HepG2 (cell line): ENCODE measurements around the gene EXOSC9. TPM values are rescaled to one million over a fixed set of nuclear protein-coding genes. Genes with fewer than 3 reads are reported as not detected.

Source experiments
- HIVEP1 ChIP-seq: sonication (generic); formaldehyde crosslinking; IDR thresholded peaks from 2 replicates; pipeline ENCODE4 v1.4.0; 2020; ENCODE audit warnings: mild to moderate bottlenecking, missing genetic modification reagents
- KAT7 ChIP-seq: IDR thresholded peaks from 2 replicates; pipeline ENCODE4 v1.6.1; 2018; ENCODE audit warnings: borderline replicate concordance, missing compliant biosample characterization
- TAF15 ChIP-seq: fragments of 200-400 bp; formaldehyde crosslinking; IDR thresholded peaks from one replicate; pipeline ENCODE4 v1.6.1; 2018; ENCODE audit warnings: mild to moderate bottlenecking, low read depth, low read length; ENCODE audit not compliant: poor library complexity, severe bottlenecking
- TEAD3 ChIP-seq: optimal IDR thresholded peaks from 2 replicates; pipeline ENCODE3; 2016; ENCODE audit warnings: borderline replicate concordance
- ZNF382 ChIP-seq: sonication (generic); formaldehyde crosslinking; IDR thresholded peaks from 2 replicates; pipeline ENCODE4 v1.5.0; 2020; ENCODE audit warnings: missing genetic modification reagents, mild to moderate bottlenecking, borderline replicate concordance
- ZNF501 ChIP-seq: sonication (generic); formaldehyde crosslinking; IDR thresholded peaks from 2 replicates; pipeline ENCODE4 v1.5.1; 2020; ENCODE audit warnings: mild to moderate bottlenecking, moderate library complexity, missing genetic modification reagents
- ZNF550 ChIP-seq: sonication (generic); formaldehyde crosslinking; IDR thresholded peaks from 2 replicates; pipeline ENCODE4 v1.4.0; 2020; ENCODE audit warnings: mild to moderate bottlenecking, missing genetic modification reagents, borderline replicate concordance
- ZNF556 ChIP-seq: sonication (generic); formaldehyde crosslinking; IDR thresholded peaks from 2 replicates; pipeline ENCODE4 v1.4.0; 2020; ENCODE audit warnings: mild to moderate bottlenecking, missing genetic modification reagents, borderline replicate concordance
- ZNF569 ChIP-seq: sonication (generic); formaldehyde crosslinking; IDR thresholded peaks from 2 replicates; pipeline ENCODE4 v1.5.0; 2020; ENCODE audit warnings: mild to moderate bottlenecking, missing genetic modification reagents, moderate library complexity, borderline replicate concordance
- ZNF652 ChIP-seq: IDR thresholded peaks from 2 replicates; pipeline ENCODE4 v1.6.1; 2016; ENCODE audit warnings: low read depth, borderline replicate concordance
- ZNF737 ChIP-seq: sonication (generic); formaldehyde crosslinking; IDR thresholded peaks from 2 replicates; pipeline ENCODE4 v1.5.0; 2020; ENCODE audit warnings: missing genetic modification reagents, mild to moderate bottlenecking, borderline replicate concordance
- ZNF781 ChIP-seq: sonication (generic); formaldehyde crosslinking; IDR thresholded peaks from 2 replicates; pipeline ENCODE4 v1.5.1; 2020; ENCODE audit warnings: borderline replicate concordance, mild to moderate bottlenecking, missing genetic modification reagents; ENCODE audit errors: not compliant biosample characterization
- ZSCAN20 ChIP-seq: sonication (generic); formaldehyde crosslinking; IDR thresholded peaks from 2 replicates; pipeline ENCODE4 v1.4.0; 2020; ENCODE audit warnings: missing genetic modification reagents, mild to moderate bottlenecking, borderline replicate concordance
- ZSCAN29 ChIP-seq: sonication (generic); formaldehyde crosslinking; conservative IDR thresholded peaks from 2 replicates; pipeline ENCODE4 v1.4.0; 2020; ENCODE audit warnings: mild to moderate bottlenecking, missing genetic modification reagents
- polyA plus RNA-seq, 8 experiments: library from polyadenylated mRNA; depleted of rRNA in 3 of 8; stranded (reverse) in 7 of 8; unstranded in 1 of 8; fragments of >200 nt; fragmentation: Illumina TruSeq in 4 of 8; extraction: Trizol in 4 of 8; gene quantifications; 2 replicates each; pipeline versions ENCODE4 v1.2.1 to v1.2.3, GENCODE V29; 2011 to 2016; ENCODE audit warnings: low read depth in 4 of 8, missing spikeins in 1 of 8, mixed read lengths in 1 of 8; ENCODE audit not compliant: insufficient read depth in 1 of 8
- total RNA-seq, 5 experiments: library from RNA; depleted of rRNA; stranded (reverse); fragments of >200 nt; fragmentation: Illumina TruSeq; extraction: Trizol; gene quantifications; 2 replicates each; pipeline ENCODE4 v1.2.3, GENCODE V29; 2016; ENCODE audit warnings: low read depth in 1 of 5
- TF ChIP-seq, protein P1 (sequence below): sonication (generic); formaldehyde crosslinking; IDR thresholded peaks from 2 replicates; pipeline ENCODE4 v1.4.0; 2020; ENCODE audit warnings: low read depth, mild to moderate bottlenecking, missing genetic modification reagents
- TF ChIP-seq, protein P2 (sequence below): IDR thresholded peaks from 2 replicates; pipeline ENCODE4 v1.6.1; 2018; ENCODE audit warnings: missing genetic modification reagents
- TF ChIP-seq, protein P3 (sequence below): sonication (generic); formaldehyde crosslinking; IDR thresholded peaks from 2 replicates; pipeline ENCODE4 v1.8.0; 2022; ENCODE audit warnings: missing genetic modification reagents, mild to moderate bottlenecking, inconsistent platforms, borderline replicate concordance
- TF ChIP-seq, protein P4 (sequence below): sonication (generic); formaldehyde crosslinking; conservative IDR thresholded peaks from 2 replicates; pipeline ENCODE4 v1.8.0; 2022; ENCODE audit warnings: mild to moderate bottlenecking, moderate library complexity, missing genetic modification reagents
- TF ChIP-seq, protein P5 (sequence below): sonication (generic); IDR thresholded peaks from 2 replicates; pipeline ENCODE4 v1.6.1; 2016; ENCODE audit warnings: low read depth, borderline replicate concordance

The EXOSC9 gene
- total and polyA plus RNA-seq, 2 of the 13 experiments (the other 11 are each of a cell fraction or from before 2014, with no cell fraction given): 26.0 to 48.0 TPM

DNA sequence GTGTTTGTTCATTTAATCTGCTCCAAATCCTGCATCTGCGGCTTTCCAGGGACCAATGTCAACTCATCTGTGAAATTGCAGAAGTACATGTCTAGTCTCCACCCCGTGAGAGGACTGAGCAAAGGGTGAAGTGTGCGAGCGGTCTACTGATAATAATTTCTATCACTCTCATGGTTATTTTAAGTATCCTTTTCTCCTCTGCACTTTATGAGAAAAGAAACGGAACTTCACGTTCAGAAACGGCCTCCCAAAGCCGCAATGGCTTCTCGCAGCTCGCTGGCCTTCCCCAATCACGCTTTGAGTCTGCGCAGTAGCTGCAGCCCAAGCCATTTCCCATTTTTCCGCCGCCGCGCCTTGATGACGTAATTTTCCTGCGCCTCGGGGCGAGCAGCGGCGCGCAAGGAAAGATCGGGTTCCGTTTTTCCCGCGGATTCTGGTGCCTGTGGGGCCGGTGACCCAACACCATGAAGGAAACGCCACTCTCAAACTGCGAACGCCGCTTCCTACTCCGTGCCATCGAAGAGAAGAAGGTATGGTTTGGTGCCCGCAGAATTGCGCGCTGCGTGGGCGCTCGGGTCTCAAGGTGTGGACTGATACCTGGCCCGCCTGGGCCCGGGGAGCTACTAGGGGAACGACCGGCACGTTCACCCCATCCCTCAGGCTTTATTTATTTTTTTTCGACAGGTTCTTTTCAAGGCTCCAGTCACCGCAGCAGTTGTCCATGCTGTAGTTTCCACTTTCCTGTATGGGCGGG lies at the start of gene EXOSC9 (continued):
- peak; percentile 73 for TF ChIP-seq TEAD3 (CRISPR knock-in tag)
- TF ChIP-seq, protein P1, sequence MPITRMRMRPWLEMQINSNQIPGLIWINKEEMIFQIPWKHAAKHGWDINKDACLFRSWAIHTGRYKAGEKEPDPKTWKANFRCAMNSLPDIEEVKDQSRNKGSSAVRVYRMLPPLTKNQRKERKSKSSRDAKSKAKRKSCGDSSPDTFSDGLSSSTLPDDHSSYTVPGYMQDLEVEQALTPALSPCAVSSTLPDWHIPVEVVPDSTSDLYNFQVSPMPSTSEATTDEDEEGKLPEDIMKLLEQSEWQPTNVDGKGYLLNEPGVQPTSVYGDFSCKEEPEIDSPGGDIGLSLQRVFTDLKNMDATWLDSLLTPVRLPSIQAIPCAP (CRISPR knock-in tag): 0 out of 2 replicates have a peak, but pooled peaks have one; percentile 29
- peak; percentile 88 for TF ChIP-seq ZNF781 (CRISPR knock-in tag)
- no peak for TF ChIP-seq ZNF382 (CRISPR knock-in tag)
- peak; percentile 86 for TF ChIP-seq KAT7 (CRISPR knock-in tag)
- TF ChIP-seq, protein P2, sequence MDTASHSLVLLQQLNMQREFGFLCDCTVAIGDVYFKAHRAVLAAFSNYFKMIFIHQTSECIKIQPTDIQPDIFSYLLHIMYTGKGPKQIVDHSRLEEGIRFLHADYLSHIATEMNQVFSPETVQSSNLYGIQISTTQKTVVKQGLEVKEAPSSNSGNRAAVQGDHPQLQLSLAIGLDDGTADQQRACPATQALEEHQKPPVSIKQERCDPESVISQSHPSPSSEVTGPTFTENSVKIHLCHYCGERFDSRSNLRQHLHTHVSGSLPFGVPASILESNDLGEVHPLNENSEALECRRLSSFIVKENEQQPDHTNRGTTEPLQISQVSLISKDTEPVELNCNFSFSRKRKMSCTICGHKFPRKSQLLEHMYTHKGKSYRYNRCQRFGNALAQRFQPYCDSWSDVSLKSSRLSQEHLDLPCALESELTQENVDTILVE (CRISPR knock-in tag): no peak; the same call in none of the 2 replicates
- no peak for TF ChIP-seq TAF15
- TF ChIP-seq ZSCAN29 (CRISPR knock-in tag): peak; percentile 70; the same call in 1 of the 2 replicates
- TF ChIP-seq ZNF556 (CRISPR knock-in tag): peak; percentile 50; the same call in 1 of the 2 replicates
- TF ChIP-seq, protein P3, sequence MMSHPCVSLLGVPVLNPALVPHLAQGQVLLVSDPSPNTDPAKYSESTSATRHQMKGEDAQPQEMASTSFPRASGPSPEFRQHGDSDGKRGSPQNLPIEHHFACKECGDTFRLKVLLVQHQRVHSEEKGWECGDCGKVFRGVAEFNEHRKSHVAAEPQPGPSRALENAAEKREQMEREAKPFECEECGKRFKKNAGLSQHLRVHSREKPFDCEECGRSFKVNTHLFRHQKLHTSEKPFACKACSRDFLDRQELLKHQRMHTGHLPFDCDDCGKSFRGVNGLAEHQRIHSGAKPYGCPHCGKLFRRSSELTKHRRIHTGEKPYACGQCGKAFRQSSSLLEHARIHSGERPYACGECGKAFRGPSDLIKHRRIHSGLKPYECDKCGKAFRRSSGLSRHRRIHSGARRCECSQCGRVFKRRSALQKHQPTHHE (CRISPR knock-in tag): no peak
- no peak for TF ChIP-seq HIVEP1 (CRISPR knock-in tag)
- TF ChIP-seq ZNF569 (CRISPR knock-in tag): no peak
- TF ChIP-seq ZSCAN20 (CRISPR knock-in tag): peak; percentile 65; the same call in 1 of the 2 replicates
- no peak; the same call in 1 of the 2 replicates for TF ChIP-seq ZNF652 (CRISPR knock-in tag)
- TF ChIP-seq, protein P4, sequence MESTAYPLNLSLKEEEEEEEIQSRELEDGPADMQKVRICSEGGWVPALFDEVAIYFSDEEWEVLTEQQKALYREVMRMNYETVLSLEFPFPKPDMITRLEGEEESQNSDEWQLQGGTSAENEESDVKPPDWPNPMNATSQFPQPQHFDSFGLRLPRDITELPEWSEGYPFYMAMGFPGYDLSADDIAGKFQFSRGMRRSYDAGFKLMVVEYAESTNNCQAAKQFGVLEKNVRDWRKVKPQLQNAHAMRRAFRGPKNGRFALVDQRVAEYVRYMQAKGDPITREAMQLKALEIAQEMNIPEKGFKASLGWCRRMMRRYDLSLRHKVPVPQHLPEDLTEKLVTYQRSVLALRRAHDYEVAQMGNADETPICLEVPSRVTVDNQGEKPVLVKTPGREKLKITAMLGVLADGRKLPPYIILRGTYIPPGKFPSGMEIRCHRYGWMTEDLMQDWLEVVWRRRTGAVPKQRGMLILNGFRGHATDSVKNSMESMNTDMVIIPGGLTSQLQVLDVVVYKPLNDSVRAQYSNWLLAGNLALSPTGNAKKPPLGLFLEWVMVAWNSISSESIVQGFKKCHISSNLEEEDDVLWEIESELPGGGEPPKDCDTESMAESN (CRISPR knock-in tag): peak; percentile 84
- no peak for TF ChIP-seq ZNF737 (CRISPR knock-in tag)
- TF ChIP-seq ZNF501 (CRISPR knock-in tag): peak; percentile 91
- TF ChIP-seq, protein P5, sequence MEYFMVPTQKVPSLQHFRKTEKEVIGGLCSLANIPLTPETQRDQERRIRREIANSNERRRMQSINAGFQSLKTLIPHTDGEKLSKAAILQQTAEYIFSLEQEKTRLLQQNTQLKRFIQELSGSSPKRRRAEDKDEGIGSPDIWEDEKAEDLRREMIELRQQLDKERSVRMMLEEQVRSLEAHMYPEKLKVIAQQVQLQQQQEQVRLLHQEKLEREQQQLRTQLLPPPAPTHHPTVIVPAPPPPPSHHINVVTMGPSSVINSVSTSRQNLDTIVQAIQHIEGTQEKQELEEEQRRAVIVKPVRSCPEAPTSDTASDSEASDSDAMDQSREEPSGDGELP: peak; percentile 25; the same call in 1 of the 2 replicates
- no peak for TF ChIP-seq ZNF550 (CRISPR knock-in tag)
